Measurements from ENCODE around the gene NRG3. TPM values are rescaled to one million over a fixed set of nuclear protein-coding genes. Genes with fewer than 3 reads are reported as not detected.

Gene NRG3
- total RNA-seq, 6 experiments from 2014 or later: not detected

- H3K4me3 Mint-ChIP-seq: no peak overlapping the region
- TF ChIP-seq, protein P1, sequence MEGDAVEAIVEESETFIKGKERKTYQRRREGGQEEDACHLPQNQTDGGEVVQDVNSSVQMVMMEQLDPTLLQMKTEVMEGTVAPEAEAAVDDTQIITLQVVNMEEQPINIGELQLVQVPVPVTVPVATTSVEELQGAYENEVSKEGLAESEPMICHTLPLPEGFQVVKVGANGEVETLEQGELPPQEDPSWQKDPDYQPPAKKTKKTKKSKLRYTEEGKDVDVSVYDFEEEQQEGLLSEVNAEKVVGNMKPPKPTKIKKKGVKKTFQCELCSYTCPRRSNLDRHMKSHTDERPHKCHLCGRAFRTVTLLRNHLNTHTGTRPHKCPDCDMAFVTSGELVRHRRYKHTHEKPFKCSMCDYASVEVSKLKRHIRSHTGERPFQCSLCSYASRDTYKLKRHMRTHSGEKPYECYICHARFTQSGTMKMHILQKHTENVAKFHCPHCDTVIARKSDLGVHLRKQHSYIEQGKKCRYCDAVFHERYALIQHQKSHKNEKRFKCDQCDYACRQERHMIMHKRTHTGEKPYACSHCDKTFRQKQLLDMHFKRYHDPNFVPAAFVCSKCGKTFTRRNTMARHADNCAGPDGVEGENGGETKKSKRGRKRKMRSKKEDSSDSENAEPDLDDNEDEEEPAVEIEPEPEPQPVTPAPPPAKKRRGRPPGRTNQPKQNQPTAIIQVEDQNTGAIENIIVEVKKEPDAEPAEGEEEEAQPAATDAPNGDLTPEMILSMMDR (IDR thresholded peaks at IDR 0.05): no peak
- no peaks in the 10 kb centered on the region for H3K36me3 Mint-ChIP-seq (ENCODE audit: low read depth)
- H3K27me3 Mint-ChIP-seq (ENCODE audit: insufficient read depth): 0 out of 2 replicates have a peak, but pooled peaks cover 3% of the 10 kb centered on the region
- H3K4me1 Mint-ChIP-seq (ENCODE audit: low read depth): no peaks in the 10 kb centered on the region
- peaks cover 38% of the 10 kb centered on the region for H3K9me3 Mint-ChIP-seq
- DNase-seq: no peak
- no peak overlapping the region for H3K27ac Mint-ChIP-seq
These were observed 209.5 kb downstream of the NRG3 start for GRCh38 chr10:82084496-82084895.

- H3K27me3 Mint-ChIP-seq (ENCODE audit: insufficient read depth): 0 out of 2 replicates have a peak, but pooled peaks cover 3% of the 10 kb centered on the region
- H3K4me1 Mint-ChIP-seq (ENCODE audit: low read depth): no peaks in the 10 kb centered on the region
- TF ChIP-seq, protein P1 (IDR thresholded peaks at IDR 0.05): no peak
- no peak overlapping the region for H3K4me3 Mint-ChIP-seq
- no peaks in the 10 kb centered on the region for H3K36me3 Mint-ChIP-seq (ENCODE audit: low read depth)
- peaks cover 34% of the 10 kb centered on the region for H3K9me3 Mint-ChIP-seq
- H3K27ac Mint-ChIP-seq: no peak overlapping the region
- no peak for DNase-seq
These were observed 209.9 kb downstream of the NRG3 start for GRCh38 chr10:82084904-82085303.

- H3K27ac Mint-ChIP-seq: no peak overlapping the region
- H3K27me3 Mint-ChIP-seq (ENCODE audit: insufficient read depth): no peaks in the 10 kb centered on the region
- no peaks in the 10 kb centered on the region for H3K36me3 Mint-ChIP-seq (ENCODE audit: low read depth)
- DNase-seq: no peak
- H3K9me3 Mint-ChIP-seq: peaks cover 30% of the 10 kb centered on the region
- TF ChIP-seq, protein P1 (IDR thresholded peaks at IDR 0.05): no peak
- H3K4me3 Mint-ChIP-seq: no peak overlapping the region
- no peaks in the 10 kb centered on the region for H3K4me1 Mint-ChIP-seq (ENCODE audit: low read depth)
These were observed 214.3 kb downstream of the NRG3 start for GRCh38 chr10:82089327-82089726.

DNA sequence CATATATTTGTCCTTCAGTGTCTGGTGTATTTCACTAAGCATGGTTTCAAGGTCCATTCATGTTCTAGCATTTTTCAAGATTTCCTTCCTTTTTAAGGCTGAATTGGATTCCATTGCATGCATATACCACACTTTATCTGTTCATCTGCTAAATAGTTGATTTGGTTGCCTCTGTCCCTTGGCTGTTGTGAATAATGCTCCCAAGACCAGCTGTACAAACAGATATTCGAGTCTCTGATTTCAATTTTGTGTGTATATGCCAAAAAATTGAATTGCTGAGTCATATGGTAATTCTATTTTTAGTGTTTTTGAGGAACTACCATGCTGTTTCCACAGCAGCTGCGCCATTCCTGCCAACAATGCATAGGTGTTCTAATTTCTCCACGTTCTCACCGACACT, 216.4 kb downstream of the NRG3 start:
- Mint-ChIP-seq H3K36me3 (ENCODE audit: low read depth) (no peaks in the 10 kb centered on the region), H3K27ac (no peak overlapping the region), H3K4me3 (no peak overlapping the region), H3K4me1 (ENCODE audit: low read depth) (no peaks in the 10 kb centered on the region), H3K9me3 (peaks cover 15% of the 10 kb centered on the region), H3K27me3 (ENCODE audit: insufficient read depth) (no peaks in the 10 kb centered on the region)
- TF ChIP-seq, protein P1 (IDR thresholded peaks at IDR 0.05): no peak
- no peak for DNase-seq

DNA sequence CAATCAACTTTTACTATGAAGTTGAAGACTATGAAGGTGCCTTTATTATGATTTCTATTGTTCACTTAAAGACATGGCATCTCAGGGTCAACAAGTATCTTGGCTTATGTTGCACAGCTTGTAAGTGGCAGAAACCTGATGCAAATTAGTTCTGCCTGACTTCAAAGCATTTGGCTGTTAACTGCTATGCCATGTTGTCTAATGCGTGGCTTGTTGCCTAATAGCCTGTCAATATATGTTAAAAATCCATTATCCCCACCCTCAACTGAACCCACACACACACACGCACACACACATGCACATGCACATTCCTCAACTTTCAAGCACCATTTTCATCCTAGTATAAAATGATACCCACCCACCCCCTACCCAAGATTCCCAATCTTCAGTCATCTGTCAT, 217.1 kb downstream of the NRG3 start:
- Mint-ChIP-seq H3K27ac (no peak overlapping the region), H3K4me3 (no peak overlapping the region), H3K36me3 (ENCODE audit: low read depth) (no peaks in the 10 kb centered on the region), H3K27me3 (ENCODE audit: insufficient read depth) (no peaks in the 10 kb centered on the region), H3K9me3 (peaks cover 12% of the 10 kb centered on the region), H3K4me1 (ENCODE audit: low read depth) (no peaks in the 10 kb centered on the region)
- DNase-seq: no peak
- TF ChIP-seq, protein P1 (IDR thresholded peaks at IDR 0.05): no peak

GRCh38 chr10:82124713-82125112, 249.7 kb downstream of the NRG3 start:
- Mint-ChIP-seq H3K27me3 (ENCODE audit: insufficient read depth) (no peaks in the 10 kb centered on the region), H3K27ac (no peak overlapping the region), H3K4me3 (no peak overlapping the region), H3K36me3 (ENCODE audit: low read depth) (no peaks in the 10 kb centered on the region), H3K9me3 (peaks cover 28% of the 10 kb centered on the region), H3K4me1 (ENCODE audit: low read depth) (no peaks in the 10 kb centered on the region)
- no peak for DNase-seq
- TF ChIP-seq, protein P1 (IDR thresholded peaks at IDR 0.05): no peak

All from HFFc6 (cell line).